ENCODE results near the gene PDCD1.

PDCD1 gene

GRCh38 chr2:241861264-241861663 lies 2.6 kb upstream of the PDCD1 start:
- H3K4me3 ChIP-seq (ENCODE audit: low read depth, low read length) = no peak overlapping the region
- POLR2A ChIA-PET = no interaction called here
- TF ChIP-seq CTCF (IDR thresholded peaks at IDR 0.05; ENCODE audit: insufficient read depth, low read length, missing control alignments) = no peak
- CTCF ChIA-PET = no interaction called here
- DNase-seq (ENCODE audit: low read depth, low spot score) = no peak

GRCh38 chr2:241860184-241861078 lies 1.7 kb upstream of the PDCD1 start:
- POLR2A ChIA-PET = no interaction called here
- no peak overlapping the region for H3K4me3 ChIP-seq (ENCODE audit: low read depth, low read length)
- CTCF ChIA-PET = interaction anchor here (0.8 to 0.9 kb wide), 2 partner anchors 8 to 18 kb away, joined by 4 to 5 read pairs; no protein-coding TSS in a partner anchor
- no peak for DNase-seq (ENCODE audit: low read depth, low spot score)
- TF ChIP-seq CTCF (IDR thresholded peaks at IDR 0.05; ENCODE audit: insufficient read depth, low read length, missing control alignments) = no peak

GRCh38 chr2:241859436-241860183 lies 916 bp upstream of the PDCD1 start:
- ChIA-PET CTCF (interaction anchor here (0.8 to 0.9 kb wide), 2 partner anchors 9 to 19 kb away, joined by 4 to 5 read pairs; no protein-coding TSS in a partner anchor), POLR2A (no interaction called here)
- peak; percentile 36 for TF ChIP-seq CTCF (IDR thresholded peaks at IDR 0.05; ENCODE audit: insufficient read depth, low read length, missing control alignments)
- H3K4me3 ChIP-seq (ENCODE audit: low read depth, low read length) = no peak overlapping the region
- no peak for DNase-seq (ENCODE audit: low read depth, low spot score)

- ChIA-PET POLR2A (no interaction called here), CTCF (no interaction called here)
- TF ChIP-seq CTCF (IDR thresholded peaks at IDR 0.05; ENCODE audit: insufficient read depth, low read length, missing control alignments) = no peak
- H3K4me3 ChIP-seq (ENCODE audit: low read depth, low read length) = no peak overlapping the region
- no peak for DNase-seq (ENCODE audit: low read depth, low spot score)
Measured at GRCh38 chr2:241859017-241859435, 332 bp upstream of the PDCD1 start.

GRCh38 chr2:241857572-241858121 lies 1.0 kb downstream of the PDCD1 start:
- ChIA-PET CTCF (no interaction called here), POLR2A (no interaction called here)
- no peak for DNase-seq (ENCODE audit: low read depth, low spot score)
- TF ChIP-seq CTCF (IDR thresholded peaks at IDR 0.05; ENCODE audit: insufficient read depth, low read length, missing control alignments) = no peak
- H3K4me3 ChIP-seq (ENCODE audit: low read depth, low read length) = no peak overlapping the region

GRCh38 chr2:241857041-241857541 lies 1.6 kb downstream of the PDCD1 start:
- ChIA-PET POLR2A (no interaction called here), CTCF (no interaction called here)
- TF ChIP-seq CTCF (IDR thresholded peaks at IDR 0.05; ENCODE audit: insufficient read depth, low read length, missing control alignments) = no peak
- H3K4me3 ChIP-seq (ENCODE audit: low read depth, low read length) = no peak overlapping the region
- DNase-seq (ENCODE audit: low read depth, low spot score) = no peak

All from AG04449 (cell line).